ENCODE results near the gene ZCCHC7.
"Not testable (repeated sequence)": the region's sequence is repeated elsewhere in the genome, so short reads cannot be mapped to it uniquely, and the experiment has no call there.

ZCCHC7 gene

GRCh38 chr9:37251452-37251851, 131.1 kb downstream of the ZCCHC7 start:
- no peak for DNase-seq (ENCODE audit: low spot score)

- DNase-seq (ENCODE audit: low spot score) = no peak
These were observed 133.1 kb downstream of the ZCCHC7 start for GRCh38 chr9:37253377-37253937.

GRCh38 chr9:37255187-37255586, 134.8 kb downstream of the ZCCHC7 start:
- DNase-seq (ENCODE audit: low spot score) = no peak

GRCh38 chr9:37255944-37256862, 135.8 kb downstream of the ZCCHC7 start:
- DNase-seq (ENCODE audit: low spot score) = no peak

GRCh38 chr9:37259951-37260350, 139.6 kb downstream of the ZCCHC7 start:
- no peak for DNase-seq (ENCODE audit: low spot score)

- DNase-seq (ENCODE audit: low spot score) = peak; percentile 55
These were observed 142.0 kb downstream of the ZCCHC7 start for GRCh38 chr9:37262410-37262809.

- no peak for DNase-seq (ENCODE audit: low spot score)
These were observed 144.2 kb downstream of the ZCCHC7 start for GRCh38 chr9:37264539-37264938.

GRCh38 chr9:37266630-37267029, 146.3 kb downstream of the ZCCHC7 start:
- DNase-seq (ENCODE audit: low spot score) = no peak

- no peak for DNase-seq (ENCODE audit: low spot score)
These were observed 148.8 kb downstream of the ZCCHC7 start for GRCh38 chr9:37269221-37269620.

GRCh38 chr9:37271679-37272078, 151.3 kb downstream of the ZCCHC7 start:
- no peak for DNase-seq (ENCODE audit: low spot score)

GRCh38 chr9:37273595-37273994, 153.2 kb downstream of the ZCCHC7 start:
- no peak for DNase-seq (ENCODE audit: low spot score)

- no peak for DNase-seq (ENCODE audit: low spot score)
These were observed 161.2 kb downstream of the ZCCHC7 start for GRCh38 chr9:37281541-37281940.

- DNase-seq (ENCODE audit: low spot score) = no peak
These were observed 163.5 kb downstream of the ZCCHC7 start for GRCh38 chr9:37283730-37284325.

GRCh38 chr9:37284636-37285035, 164.3 kb downstream of the ZCCHC7 start:
- DNase-seq (ENCODE audit: low spot score) = no peak

- DNase-seq (ENCODE audit: low spot score) = no peak
These were observed 166.3 kb downstream of the ZCCHC7 start for GRCh38 chr9:37286530-37287175.

GRCh38 chr9:37287317-37287716, 166.9 kb downstream of the ZCCHC7 start:
- DNase-seq (ENCODE audit: low spot score) = no peak

GRCh38 chr9:37289631-37290030, 169.3 kb downstream of the ZCCHC7 start:
- DNase-seq (ENCODE audit: low spot score) = no peak

GRCh38 chr9:37290366-37290939, 170.1 kb downstream of the ZCCHC7 start:
- no peak for DNase-seq (ENCODE audit: low spot score)

- no peak for DNase-seq (ENCODE audit: low spot score)
These were observed 170.6 kb downstream of the ZCCHC7 start for GRCh38 chr9:37290940-37291485.

GRCh38 chr9:37291612-37292238, 171.4 kb downstream of the ZCCHC7 start:
- not testable (repeated sequence) for DNase-seq (ENCODE audit: low spot score)

GRCh38 chr9:37292896-37293295, 172.5 kb downstream of the ZCCHC7 start:
- DNase-seq (ENCODE audit: low spot score) = no peak
